WTC11 (cell line): ENCODE data around the gene CGGBP1. TPM values are rescaled to one million over a fixed set of nuclear protein-coding genes. Genes with fewer than 3 reads are reported as not detected.

Experiments
- ATAC-seq: fragments of 200-7000 bp; cut with Tn5 transposase; 2 replicates; pipeline ENCODE4 v1.10.0; 2021; ENCODE audit warnings: mild to moderate bottlenecking, moderate library complexity
- CTCF ChIA-PET: fragments of 300-600 bp; sonication (Branson Sonifier 250); formaldehyde crosslinking; loops from one replicate; lab custom pipeline; 2021; ENCODE audit warnings: antibody characterized with exemption; lab: Charles Lee
- POLR2A ChIA-PET: fragments of 350-600 bp; sonication (Branson Sonifier 250); formaldehyde crosslinking; loops from one replicate; lab custom pipeline; 2021; ENCODE audit warnings: antibody characterized with exemption; lab: Charles Lee
- DNase-seq: peaks from one replicate; pipeline ENCODE4 v3.0.0; 2021; ENCODE audit warnings: low spot score
- H3K27ac Mint-ChIP-seq: 2 replicates; pipeline ENCODE4 v1.8.0; 2021; ENCODE audit warnings: mixed read lengths
- H3K27me3 Mint-ChIP-seq: 2 replicates; pipeline ENCODE4 v1.8.0; 2021; ENCODE audit warnings: low read depth, mild to moderate bottlenecking, moderate library complexity, mixed read lengths
- H3K36me3 Mint-ChIP-seq: 2 replicates; pipeline ENCODE4 v1.8.0; 2021; ENCODE audit warnings: mixed read lengths
- H3K4me1 Mint-ChIP-seq: 2 replicates; pipeline ENCODE4 v1.8.0; 2022; ENCODE audit warnings: mixed read lengths
- H3K4me3 Mint-ChIP-seq: 2 replicates; pipeline ENCODE4 v1.8.0; 2021; ENCODE audit warnings: mild to moderate bottlenecking, moderate library complexity, mixed read lengths
- H3K9me3 Mint-ChIP-seq: 2 replicates; pipeline ENCODE4 v1.8.0; 2021; ENCODE audit warnings: mixed read lengths
- CREB1 ChIP-seq: sonication (generic); formaldehyde crosslinking; IDR thresholded peaks from 2 replicates; pipeline ENCODE4 v1.8.0; 2023; ENCODE audit warnings: mild to moderate bottlenecking, missing genetic modification reagents
- ETV6 ChIP-seq: sonication (generic); formaldehyde crosslinking; IDR thresholded peaks from 2 replicates; pipeline ENCODE4 v1.8.1; 2022; ENCODE audit warnings: mild to moderate bottlenecking, missing genetic modification reagents
- GRHL2 ChIP-seq: fragments of 250-450 bp; sonication (Bioruptor Pico); IDR thresholded peaks from 2 replicates; pipeline ENCODE4 v1.8.0; 2022; ENCODE audit warnings: mild to moderate bottlenecking, moderate library complexity; ENCODE audit not compliant: insufficient replicate concordance, severe bottlenecking
- HMGA2 ChIP-seq: fragments of 250-450 bp; sonication (Bioruptor Pico); IDR thresholded peaks from 2 replicates; pipeline ENCODE4 v1.4.0; 2021; ENCODE audit warnings: mild to moderate bottlenecking, moderate library complexity
- KAT7 ChIP-seq: sonication (generic); formaldehyde crosslinking; IDR thresholded peaks from 2 replicates; pipeline ENCODE4 v1.8.1; 2023; ENCODE audit warnings: missing genetic modification reagents, mild to moderate bottlenecking, borderline replicate concordance
- NFATC4 ChIP-seq: fragments of 250-450 bp; sonication (Bioruptor Pico); IDR thresholded peaks from 2 replicates; pipeline ENCODE4 v1.9.0; 2021; ENCODE audit warnings: mild to moderate bottlenecking
- NFE2L1 ChIP-seq: sonication (generic); formaldehyde crosslinking; IDR thresholded peaks from 2 replicates; pipeline ENCODE4 v1.8.1; 2023; ENCODE audit warnings: missing genetic modification reagents
- PRRX2 ChIP-seq: fragments of 250-450 bp; sonication (Bioruptor Pico); IDR thresholded peaks from 2 replicates; pipeline ENCODE4 v1.8.0; 2021; ENCODE audit warnings: mild to moderate bottlenecking
- RELA ChIP-seq: sonication (generic); formaldehyde crosslinking; IDR thresholded peaks from 2 replicates; pipeline ENCODE4 v1.8.1; 2022; ENCODE audit warnings: missing genetic modification reagents, mild to moderate bottlenecking, borderline replicate concordance
- RORB ChIP-seq: fragments of 250-450 bp; sonication (Bioruptor Pico); IDR thresholded peaks from 2 replicates; pipeline ENCODE4 v1.9.0; 2021; ENCODE audit warnings: mild to moderate bottlenecking
- SMAD4 ChIP-seq: sonication (generic); formaldehyde crosslinking; IDR thresholded peaks from 2 replicates; pipeline ENCODE4 v1.8.0; 2022; ENCODE audit warnings: mild to moderate bottlenecking, missing genetic modification reagents
- ZNF138 ChIP-seq: sonication (generic); formaldehyde crosslinking; conservative IDR thresholded peaks from 2 replicates; pipeline ENCODE4 v1.8.1; 2022; ENCODE audit warnings: mild to moderate bottlenecking, moderate library complexity, missing genetic modification reagents
- ZNF232 ChIP-seq: sonication (generic); formaldehyde crosslinking; IDR thresholded peaks from 2 replicates; pipeline ENCODE4 v1.8.0; 2022; ENCODE audit warnings: mild to moderate bottlenecking, missing genetic modification reagents
- ZNF416 ChIP-seq: fragments of 250-450 bp; sonication (Bioruptor Pico); IDR thresholded peaks from 2 replicates; pipeline ENCODE4 v1.9.0; 2021; ENCODE audit warnings: mild to moderate bottlenecking, inconsistent platforms
- ZNF423 ChIP-seq: fragments of 250-450 bp; sonication (Bioruptor Pico); IDR thresholded peaks from 2 replicates; pipeline ENCODE4 v2.1.2; 2022; ENCODE audit warnings: mild to moderate bottlenecking, moderate library complexity
- total RNA-seq: library from RNA; stranded (reverse); gene quantifications from 3 replicates; pipeline ENCODE4 v1.2.3, GENCODE V29; 2021
- TF ChIP-seq, protein P1 (sequence below): fragments of 250-450 bp; sonication (Bioruptor Pico); IDR thresholded peaks from 2 replicates; pipeline ENCODE4 v1.9.0; 2021; ENCODE audit warnings: moderate library complexity, mild to moderate bottlenecking, inconsistent platforms, borderline replicate concordance
- TF ChIP-seq, protein P2 (sequence below): sonication (generic); formaldehyde crosslinking; IDR thresholded peaks from 2 replicates; pipeline ENCODE4 v1.8.1; 2023; ENCODE audit warnings: mild to moderate bottlenecking, missing genetic modification reagents, moderate library complexity
- TF ChIP-seq, protein P3 (sequence below): sonication (generic); formaldehyde crosslinking; conservative IDR thresholded peaks from 2 replicates; pipeline ENCODE4 v1.8.1; 2023; ENCODE audit warnings: mild to moderate bottlenecking, low read depth, missing genetic modification reagents, moderate library complexity
- TF ChIP-seq, protein P4 (sequence below): sonication (generic); formaldehyde crosslinking; IDR thresholded peaks from 2 replicates; pipeline ENCODE4 v1.8.0; 2023; ENCODE audit warnings: missing genetic modification reagents
- TF ChIP-seq, protein P5 (sequence below): sonication (generic); formaldehyde crosslinking; IDR thresholded peaks from 2 replicates; pipeline ENCODE4 v1.8.1; 2022; ENCODE audit warnings: mild to moderate bottlenecking, missing genetic modification reagents, moderate library complexity, borderline replicate concordance
- TF ChIP-seq, protein P6 (sequence below): sonication (generic); formaldehyde crosslinking; IDR thresholded peaks from 2 replicates; pipeline ENCODE4 v1.8.1; 2022; ENCODE audit warnings: missing genetic modification reagents, borderline replicate concordance

Gene CGGBP1
- total RNA-seq, 1 experiment from 2014 or later = 57.6 TPM

DNA sequence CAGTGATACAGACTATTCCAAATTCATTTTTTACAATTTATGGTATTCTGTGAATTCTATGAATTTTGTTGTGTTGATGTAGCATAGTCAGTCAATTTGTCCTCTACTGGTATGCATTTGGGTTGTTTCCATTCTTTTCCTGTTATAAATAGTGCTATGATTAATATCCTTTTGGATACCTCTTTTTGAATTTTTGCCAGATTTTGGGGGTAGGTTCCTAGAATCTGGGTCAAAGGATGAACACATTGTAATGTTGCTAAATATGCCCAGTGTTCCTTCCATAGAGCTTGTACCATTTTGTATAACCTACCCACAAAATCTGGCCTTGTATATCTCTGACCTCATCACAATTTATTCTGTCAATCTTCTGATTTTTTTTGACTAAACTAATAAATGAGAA lies 46.5 kb upstream of the CGGBP1 start:
- POLR2A ChIA-PET = no interaction called here
- Mint-ChIP-seq H3K36me3 (peaks cover 10% of the 10 kb centered on the region), H3K9me3 (peaks cover 10% of the 10 kb centered on the region), H3K4me3 (no peak overlapping the region), H3K27me3 (no peaks in the 10 kb centered on the region), H3K27ac (no peak overlapping the region), H3K4me1 (no peaks in the 10 kb centered on the region)
- DNase-seq (no peak), ATAC-seq (no peak)
- TF ChIP-seq SMAD4 (CRISPR knock-in tag) (no peak), RELA (no peak), ETV6 (CRISPR knock-in tag) (no peak), ZNF423 (no peak), ZNF416 (CRISPR knock-in tag) (no peak), PRRX2 (CRISPR knock-in tag) (no peak), GRHL2 (CRISPR knock-in tag) (no peak), NFATC4 (CRISPR knock-in tag) (no peak), HMGA2 (CRISPR knock-in tag) (no peak), ZNF232 (CRISPR knock-in tag) (no peak), RORB (no peak)
- TF ChIP-seq, protein P1, sequence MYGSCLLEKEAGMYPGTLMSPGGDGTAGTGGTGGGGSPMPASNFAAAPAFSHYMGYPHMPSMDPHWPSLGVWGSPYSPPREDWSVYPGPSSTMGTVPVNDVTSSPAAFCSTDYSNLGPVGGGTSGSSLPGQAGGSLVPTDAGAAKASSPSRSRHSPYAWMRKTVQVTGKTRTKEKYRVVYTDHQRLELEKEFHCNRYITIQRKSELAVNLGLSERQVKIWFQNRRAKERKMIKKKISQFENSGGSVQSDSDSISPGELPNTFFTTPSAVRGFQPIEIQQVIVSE (CRISPR knock-in tag) = no peak
- TF ChIP-seq, protein P2, sequence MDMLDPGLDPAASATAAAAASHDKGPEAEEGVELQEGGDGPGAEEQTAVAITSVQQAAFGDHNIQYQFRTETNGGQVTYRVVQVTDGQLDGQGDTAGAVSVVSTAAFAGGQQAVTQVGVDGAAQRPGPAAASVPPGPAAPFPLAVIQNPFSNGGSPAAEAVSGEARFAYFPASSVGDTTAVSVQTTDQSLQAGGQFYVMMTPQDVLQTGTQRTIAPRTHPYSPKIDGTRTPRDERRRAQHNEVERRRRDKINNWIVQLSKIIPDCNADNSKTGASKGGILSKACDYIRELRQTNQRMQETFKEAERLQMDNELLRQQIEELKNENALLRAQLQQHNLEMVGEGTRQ = no peak
- TF ChIP-seq, protein P3, sequence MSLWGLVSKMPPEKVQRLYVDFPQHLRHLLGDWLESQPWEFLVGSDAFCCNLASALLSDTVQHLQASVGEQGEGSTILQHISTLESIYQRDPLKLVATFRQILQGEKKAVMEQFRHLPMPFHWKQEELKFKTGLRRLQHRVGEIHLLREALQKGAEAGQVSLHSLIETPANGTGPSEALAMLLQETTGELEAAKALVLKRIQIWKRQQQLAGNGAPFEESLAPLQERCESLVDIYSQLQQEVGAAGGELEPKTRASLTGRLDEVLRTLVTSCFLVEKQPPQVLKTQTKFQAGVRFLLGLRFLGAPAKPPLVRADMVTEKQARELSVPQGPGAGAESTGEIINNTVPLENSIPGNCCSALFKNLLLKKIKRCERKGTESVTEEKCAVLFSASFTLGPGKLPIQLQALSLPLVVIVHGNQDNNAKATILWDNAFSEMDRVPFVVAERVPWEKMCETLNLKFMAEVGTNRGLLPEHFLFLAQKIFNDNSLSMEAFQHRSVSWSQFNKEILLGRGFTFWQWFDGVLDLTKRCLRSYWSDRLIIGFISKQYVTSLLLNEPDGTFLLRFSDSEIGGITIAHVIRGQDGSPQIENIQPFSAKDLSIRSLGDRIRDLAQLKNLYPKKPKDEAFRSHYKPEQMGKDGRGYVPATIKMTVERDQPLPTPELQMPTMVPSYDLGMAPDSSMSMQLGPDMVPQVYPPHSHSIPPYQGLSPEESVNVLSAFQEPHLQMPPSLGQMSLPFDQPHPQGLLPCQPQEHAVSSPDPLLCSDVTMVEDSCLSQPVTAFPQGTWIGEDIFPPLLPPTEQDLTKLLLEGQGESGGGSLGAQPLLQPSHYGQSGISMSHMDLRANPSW (CRISPR knock-in tag) = no peak
- TF ChIP-seq, protein P4, sequence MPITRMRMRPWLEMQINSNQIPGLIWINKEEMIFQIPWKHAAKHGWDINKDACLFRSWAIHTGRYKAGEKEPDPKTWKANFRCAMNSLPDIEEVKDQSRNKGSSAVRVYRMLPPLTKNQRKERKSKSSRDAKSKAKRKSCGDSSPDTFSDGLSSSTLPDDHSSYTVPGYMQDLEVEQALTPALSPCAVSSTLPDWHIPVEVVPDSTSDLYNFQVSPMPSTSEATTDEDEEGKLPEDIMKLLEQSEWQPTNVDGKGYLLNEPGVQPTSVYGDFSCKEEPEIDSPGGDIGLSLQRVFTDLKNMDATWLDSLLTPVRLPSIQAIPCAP (CRISPR knock-in tag) = no peak
- CTCF ChIA-PET = no interaction called here

DNA sequence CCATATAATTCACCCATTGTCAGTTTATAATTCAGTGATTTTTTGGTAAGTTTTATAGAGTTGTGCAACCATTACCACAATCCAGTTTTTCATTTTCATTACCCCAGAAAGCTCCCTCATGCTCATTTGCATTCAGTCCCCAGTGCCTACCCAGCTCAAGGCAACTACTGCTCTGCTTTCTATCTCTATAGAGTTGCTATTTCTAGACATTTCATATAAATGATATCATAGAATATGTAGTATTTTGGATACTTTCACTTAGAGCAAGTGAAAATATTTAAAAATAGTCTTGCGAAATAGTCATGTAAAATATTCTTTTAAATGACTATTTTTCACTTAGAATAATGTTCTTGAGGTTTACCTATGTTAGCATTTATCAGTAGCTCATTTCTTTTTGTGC lies 42.3 kb upstream of the CGGBP1 start:
- H3K4me3 Mint-ChIP-seq = no peak overlapping the region
- CTCF ChIA-PET = interaction anchor here (3.9 kb wide), 1 partner anchor 12 kb away, joined by 17 read pairs; no protein-coding TSS in a partner anchor
- ATAC-seq = no peak
- no peaks in the 10 kb centered on the region for H3K27me3 Mint-ChIP-seq
- POLR2A ChIA-PET = no interaction called here
- H3K27ac Mint-ChIP-seq = no peak overlapping the region
- TF ChIP-seq NFE2L1 = no peak
- TF ChIP-seq, protein P5, sequence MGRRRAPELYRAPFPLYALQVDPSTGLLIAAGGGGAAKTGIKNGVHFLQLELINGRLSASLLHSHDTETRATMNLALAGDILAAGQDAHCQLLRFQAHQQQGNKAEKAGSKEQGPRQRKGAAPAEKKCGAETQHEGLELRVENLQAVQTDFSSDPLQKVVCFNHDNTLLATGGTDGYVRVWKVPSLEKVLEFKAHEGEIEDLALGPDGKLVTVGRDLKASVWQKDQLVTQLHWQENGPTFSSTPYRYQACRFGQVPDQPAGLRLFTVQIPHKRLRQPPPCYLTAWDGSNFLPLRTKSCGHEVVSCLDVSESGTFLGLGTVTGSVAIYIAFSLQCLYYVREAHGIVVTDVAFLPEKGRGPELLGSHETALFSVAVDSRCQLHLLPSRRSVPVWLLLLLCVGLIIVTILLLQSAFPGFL (CRISPR knock-in tag) = no peak
- no peak for TF ChIP-seq ZNF138 (CRISPR knock-in tag)
- TF ChIP-seq, protein P6, sequence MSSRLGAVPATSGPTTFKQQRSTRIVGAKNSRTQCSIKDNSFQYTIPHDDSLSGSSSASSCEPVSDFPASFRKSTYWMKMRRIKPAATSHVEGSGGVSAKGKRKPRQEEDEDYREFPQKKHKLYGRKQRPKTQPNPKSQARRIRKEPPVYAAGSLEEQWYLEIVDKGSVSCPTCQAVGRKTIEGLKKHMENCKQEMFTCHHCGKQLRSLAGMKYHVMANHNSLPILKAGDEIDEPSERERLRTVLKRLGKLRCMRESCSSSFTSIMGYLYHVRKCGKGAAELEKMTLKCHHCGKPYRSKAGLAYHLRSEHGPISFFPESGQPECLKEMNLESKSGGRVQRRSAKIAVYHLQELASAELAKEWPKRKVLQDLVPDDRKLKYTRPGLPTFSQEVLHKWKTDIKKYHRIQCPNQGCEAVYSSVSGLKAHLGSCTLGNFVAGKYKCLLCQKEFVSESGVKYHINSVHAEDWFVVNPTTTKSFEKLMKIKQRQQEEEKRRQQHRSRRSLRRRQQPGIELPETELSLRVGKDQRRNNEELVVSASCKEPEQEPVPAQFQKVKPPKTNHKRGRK (CRISPR knock-in tag) = no peak
- no peak for TF ChIP-seq CREB1
- no peak for TF ChIP-seq KAT7
- TF ChIP-seq, all 79 proteins: peak for 0
- DNase-seq = no peak
- Mint-ChIP-seq H3K9me3 (peaks cover 20% of the 10 kb centered on the region), H3K36me3 (peaks cover 27% of the 10 kb centered on the region), H3K4me1 (no peaks in the 10 kb centered on the region)
